HUES6 (cell line): ENCODE measurements around the gene CDKN3.
"Not testable (repeated sequence)": the region's sequence is repeated elsewhere in the genome, so short reads cannot be mapped to it uniquely, and the experiment has no call there.

ENCODE experiments used
- H3K27ac ChIP-seq: 2 replicates; pipeline ENCODE4 v1.7.0; 2013; ENCODE audit warnings: low read depth, mild to moderate bottlenecking, low read length, inconsistent platforms
- H3K27me3 ChIP-seq: 2 replicates; pipeline ENCODE4 v1.6.1; 2013; ENCODE audit warnings: low read length; ENCODE audit not compliant: control insufficient read depth, insufficient read depth
- H3K36me3 ChIP-seq: 2 replicates; pipeline ENCODE4 v1.6.1; 2013; ENCODE audit warnings: low read length; ENCODE audit not compliant: control insufficient read depth, insufficient read depth
- H3K4me1 ChIP-seq: 2 replicates; pipeline ENCODE4 v1.6.1; 2013; ENCODE audit warnings: low read length; ENCODE audit not compliant: control insufficient read depth, insufficient read depth
- H3K4me3 ChIP-seq: 2 replicates; pipeline ENCODE4 v1.5.1; 2013; ENCODE audit warnings: low read depth, low read length
- H3K9ac ChIP-seq: one replicate; pipeline ENCODE4 v1.6.1; 2013; ENCODE audit warnings: mild to moderate bottlenecking, low read length
- H3K9me3 ChIP-seq: 2 replicates; pipeline ENCODE4 v1.6.1; 2013; ENCODE audit warnings: low read depth, low read length; ENCODE audit not compliant: control insufficient read depth, insufficient read depth

CDKN3 gene

GRCh38 chr14:54442961-54443360 lies 46.2 kb downstream of the CDKN3 start:
- H3K4me1 ChIP-seq = peaks cover 26% of the 10 kb centered on the region
- H3K27ac ChIP-seq, H3K9me3 ChIP-seq, H3K36me3 ChIP-seq, H3K9ac ChIP-seq, H3K27me3 ChIP-seq, H3K4me3 ChIP-seq: not testable (repeated sequence)

- Histone ChIP-seq H3K9me3 (no peaks in the 10 kb centered on the region), H3K4me3 (no peak overlapping the region), H3K9ac (no peak overlapping the region), H3K4me1 (peaks cover 16% of the 10 kb centered on the region), H3K36me3 (no peaks in the 10 kb centered on the region), H3K27ac (no peak overlapping the region), H3K27me3 (0 out of 2 replicates have a peak, but pooled peaks cover 2% of the 10 kb centered on the region)
These were observed 47.2 kb downstream of the CDKN3 start for GRCh38 chr14:54443981-54444380.

- Histone ChIP-seq H3K4me3 (no peak overlapping the region), H3K9me3 (no peaks in the 10 kb centered on the region), H3K4me1 (peaks cover 12% of the 10 kb centered on the region), H3K27me3 (0 out of 2 replicates have a peak, but pooled peaks cover 4% of the 10 kb centered on the region), H3K9ac (no peak overlapping the region), H3K27ac (no peak overlapping the region), H3K36me3 (no peaks in the 10 kb centered on the region)
These were observed 47.9 kb downstream of the CDKN3 start for GRCh38 chr14:54444681-54445080.

- Histone ChIP-seq H3K9ac (no peak overlapping the region), H3K27me3 (0 out of 2 replicates have a peak, but pooled peaks cover 4% of the 10 kb centered on the region), H3K27ac (no peak overlapping the region), H3K4me1 (peaks cover 7% of the 10 kb centered on the region), H3K9me3 (no peaks in the 10 kb centered on the region), H3K36me3 (no peaks in the 10 kb centered on the region), H3K4me3 (no peak overlapping the region)
These were observed 49.4 kb downstream of the CDKN3 start for GRCh38 chr14:54446161-54446693.

- 0 out of 2 replicates have a peak, but pooled peaks cover 4% of the 10 kb centered on the region for H3K27me3 ChIP-seq
- H3K9me3 ChIP-seq = no peaks in the 10 kb centered on the region
- H3K4me1 ChIP-seq = peaks cover 3% of the 10 kb centered on the region; the same call in 1 of the 2 replicates
- H3K9ac ChIP-seq = no peak overlapping the region
- no peaks in the 10 kb centered on the region for H3K36me3 ChIP-seq
- H3K27ac ChIP-seq = no peak overlapping the region
- no peak overlapping the region for H3K4me3 ChIP-seq
These were observed 50.5 kb downstream of the CDKN3 start for GRCh38 chr14:54447231-54447692.

GRCh38 chr14:54450535-54450934 lies 53.7 kb downstream of the CDKN3 start:
- Histone ChIP-seq H3K9me3 (no peaks in the 10 kb centered on the region), H3K27ac (no peak overlapping the region), H3K4me1 (peaks cover 3% of the 10 kb centered on the region; the same call in 1 of the 2 replicates), H3K9ac (no peak overlapping the region), H3K27me3 (0 out of 2 replicates have a peak, but pooled peaks cover 4% of the 10 kb centered on the region), H3K4me3 (no peak overlapping the region), H3K36me3 (no peaks in the 10 kb centered on the region)

GRCh38 chr14:54451121-54451601 lies 54.4 kb downstream of the CDKN3 start:
- H3K27ac ChIP-seq = no peak overlapping the region
- no peaks in the 10 kb centered on the region for H3K9me3 ChIP-seq

GRCh38 chr14:54451961-54452360 lies 55.2 kb downstream of the CDKN3 start:
- Histone ChIP-seq H3K4me1 (no peaks in the 10 kb centered on the region), H3K36me3 (no peaks in the 10 kb centered on the region), H3K9ac (no peak overlapping the region), H3K4me3 (no peak overlapping the region), H3K9me3 (no peaks in the 10 kb centered on the region), H3K27me3 (0 out of 2 replicates have a peak, but pooled peaks cover 4% of the 10 kb centered on the region), H3K27ac (no peak overlapping the region)

More at GRCh38 chr14:54451121-54451601, 54.4 kb downstream of the CDKN3 start:
- 0 out of 2 replicates have a peak, but pooled peaks cover 4% of the 10 kb centered on the region for H3K27me3 ChIP-seq
- H3K4me1 ChIP-seq = peaks cover 3% of the 10 kb centered on the region; the same call in 1 of the 2 replicates
- H3K9ac ChIP-seq = no peak overlapping the region
- no peaks in the 10 kb centered on the region for H3K36me3 ChIP-seq
- no peak overlapping the region for H3K4me3 ChIP-seq

GRCh38 chr14:54453252-54453651 lies 56.4 kb downstream of the CDKN3 start:
- H3K9me3 ChIP-seq = no peaks in the 10 kb centered on the region
- H3K27ac ChIP-seq = no peak overlapping the region
- 0 out of 2 replicates have a peak, but pooled peaks cover 4% of the 10 kb centered on the region for H3K27me3 ChIP-seq
- no peak overlapping the region for H3K4me3 ChIP-seq
- no peaks in the 10 kb centered on the region for H3K36me3 ChIP-seq
- no peak overlapping the region for H3K9ac ChIP-seq
- no peaks in the 10 kb centered on the region for H3K4me1 ChIP-seq

- not testable (repeated sequence) for H3K4me3 ChIP-seq, H3K9ac ChIP-seq, H3K36me3 ChIP-seq, H3K4me1 ChIP-seq, H3K27ac ChIP-seq, H3K27me3 ChIP-seq, H3K9me3 ChIP-seq
These were observed 57.2 kb downstream of the CDKN3 start for GRCh38 chr14:54453990-54454389.

GRCh38 chr14:54455363-54455762 lies 58.6 kb downstream of the CDKN3 start:
- Histone ChIP-seq H3K27ac (no peak overlapping the region), H3K9me3 (peaks cover 15% of the 10 kb centered on the region), H3K9ac (no peak overlapping the region), H3K4me3 (no peak overlapping the region), H3K4me1 (no peaks in the 10 kb centered on the region), H3K36me3 (no peaks in the 10 kb centered on the region), H3K27me3 (no peaks in the 10 kb centered on the region)
